GM19395 (cell line): ENCODE data around the gene COMMD6.
A peak's percentile ranks its signal among the peaks of the same experiment; 100 is the strongest.

Experiments
- ATAC-seq: cut with Tn5 transposase; IDR thresholded peaks from one replicate; pipeline ENCODE4 v1.9.1; 2021; ENCODE audit warnings: mild to moderate bottlenecking, moderate library complexity; ENCODE audit not compliant: unreplicated experiment

COMMD6 gene

GRCh38 chr13:75486146-75487062 is 51.2 kb downstream of the COMMD6 start:
- ATAC-seq = no peak

DNA sequence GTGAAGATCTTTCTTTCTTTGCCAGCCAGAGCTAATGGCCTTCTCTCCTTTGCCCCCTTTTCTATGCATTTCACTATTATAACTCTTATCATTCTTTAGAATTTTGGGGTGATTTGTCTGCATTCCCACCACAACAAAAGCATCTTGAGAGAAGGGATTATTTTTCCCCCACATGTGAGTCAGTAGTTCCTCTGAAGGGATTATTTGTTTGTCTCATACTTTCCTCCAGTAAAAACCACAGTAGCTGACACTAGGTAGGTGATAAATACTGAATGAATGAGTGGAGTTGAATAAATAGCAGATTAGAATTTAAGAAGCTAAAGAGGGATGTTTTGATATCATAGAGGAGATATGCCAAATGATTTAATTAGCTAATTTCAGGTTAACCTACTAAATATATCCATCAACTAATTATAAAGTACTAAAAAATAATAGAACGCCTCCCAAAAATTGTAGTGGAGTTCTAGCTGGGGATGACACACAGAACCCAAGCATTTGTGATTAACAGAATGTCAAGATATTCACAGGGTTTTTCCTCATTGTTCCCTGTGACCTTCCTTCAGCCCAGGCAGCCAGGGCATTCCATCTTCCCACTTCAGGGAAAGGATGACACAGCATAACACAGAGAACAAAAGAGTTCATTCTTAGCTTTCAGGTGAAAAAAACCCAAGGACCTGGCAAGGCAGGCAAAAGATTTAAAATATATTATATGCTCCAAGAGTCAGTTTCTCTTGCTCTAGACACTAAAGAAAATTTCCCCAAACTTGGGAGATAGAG is 52.2 kb downstream of the COMMD6 start:
- no peak for ATAC-seq

DNA sequence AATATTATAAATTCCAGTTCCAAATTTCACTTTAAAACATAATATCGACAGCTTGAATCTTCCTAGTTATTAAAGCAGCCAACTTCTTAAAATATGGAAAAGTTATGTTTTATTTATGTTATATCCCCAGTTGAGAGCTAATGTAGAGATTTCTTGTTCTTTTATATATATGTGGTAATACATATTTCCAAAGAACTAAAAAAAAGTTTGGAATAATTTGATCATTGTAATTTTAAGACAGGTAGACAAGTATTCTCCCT is 54.9 kb downstream of the COMMD6 start:
- no peak for ATAC-seq

GRCh38 chr13:75482070-75482819 is 55.4 kb downstream of the COMMD6 start, which contains the start of gene TBC1D4:
TSS of gene TBC1D4 (minus strand) at chr13:75482169. CDS start at chr13:75481767, 402 bp downstream.
- ATAC-seq = peak; percentile 76

- peak; percentile 26 for ATAC-seq
Observed at GRCh38 chr13:75481176-75482069, 56.2 kb downstream of the COMMD6 start.

DNA sequence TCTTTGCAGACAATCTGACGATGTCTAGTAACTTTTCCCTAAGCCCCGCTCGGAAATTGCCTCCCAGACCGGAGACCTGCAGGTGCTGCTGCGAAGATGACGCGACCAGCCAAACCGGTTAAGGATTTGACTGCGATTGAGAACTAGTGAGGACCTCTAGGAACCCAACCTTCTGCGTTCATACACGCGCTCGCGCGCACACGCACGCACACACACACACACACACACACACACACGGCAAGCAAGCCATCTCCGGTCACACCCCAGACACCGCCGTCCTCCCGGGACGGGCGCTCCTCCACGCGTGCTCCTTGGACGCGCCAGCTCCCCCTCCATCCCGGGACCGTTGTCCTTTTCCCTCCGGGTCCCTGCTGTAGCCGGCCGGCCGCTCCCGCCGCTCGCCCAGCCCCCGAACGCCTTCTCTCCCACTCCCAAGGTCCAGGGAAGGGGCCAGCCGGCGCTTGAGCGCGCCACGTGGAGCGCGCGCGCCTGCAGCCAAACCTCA is 56.9 kb downstream of the COMMD6 start:
- ATAC-seq = peak; percentile 24

- no peak for ATAC-seq
Observed at GRCh38 chr13:75479102-75479740, 58.4 kb downstream of the COMMD6 start.

DNA sequence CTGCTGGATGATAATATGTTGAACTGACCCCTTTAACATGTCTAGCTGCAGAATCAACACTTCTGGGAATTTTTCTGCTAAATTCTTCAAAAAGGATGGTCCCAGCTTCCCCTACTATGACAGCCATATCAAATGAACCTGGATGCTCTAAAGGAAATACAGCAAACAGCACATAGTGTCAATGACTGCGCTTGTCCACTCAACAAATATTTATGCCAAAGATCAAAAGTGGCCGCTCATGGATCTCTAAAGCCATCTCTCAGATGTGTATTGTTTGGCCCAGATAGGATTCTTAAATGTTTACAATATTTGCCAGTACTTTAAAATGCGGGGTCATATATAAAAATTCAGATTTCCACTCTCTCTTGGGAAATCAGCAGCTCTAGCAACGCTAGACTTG is 59.0 kb downstream of the COMMD6 start:
- ATAC-seq = no peak
